ENCODE data around the gene UVSSA.

Gene UVSSA

DNA sequence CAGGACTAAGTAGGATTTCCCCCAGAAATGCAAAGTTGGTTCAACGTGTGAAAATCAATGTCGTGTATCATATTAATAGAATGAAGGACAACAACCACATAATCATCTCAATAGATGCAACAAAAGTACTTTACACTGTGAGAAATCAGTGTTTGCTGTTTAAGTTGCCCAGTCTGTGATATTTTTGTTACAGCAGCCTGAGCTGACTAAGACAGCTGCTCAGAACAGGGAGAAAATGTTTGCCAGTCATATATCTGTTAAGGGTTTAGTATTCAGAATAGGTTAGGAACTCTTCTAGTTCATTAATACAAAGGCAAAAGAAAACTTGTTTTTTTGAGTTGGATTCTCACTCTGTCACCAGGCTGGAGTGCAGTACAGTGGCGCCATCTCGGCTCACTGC is 44.8 kb upstream of the UVSSA start:
- no peak overlapping the region for H3K4me3 ChIP-seq (replicated peaks; ENCODE audit: low read depth, low read length)
- no peak for DNase-seq (ENCODE audit: low read depth)
- TF ChIP-seq CTCF (IDR thresholded peaks at IDR 0.05; ENCODE audit: low read length, missing control alignments) = no peak

DNA sequence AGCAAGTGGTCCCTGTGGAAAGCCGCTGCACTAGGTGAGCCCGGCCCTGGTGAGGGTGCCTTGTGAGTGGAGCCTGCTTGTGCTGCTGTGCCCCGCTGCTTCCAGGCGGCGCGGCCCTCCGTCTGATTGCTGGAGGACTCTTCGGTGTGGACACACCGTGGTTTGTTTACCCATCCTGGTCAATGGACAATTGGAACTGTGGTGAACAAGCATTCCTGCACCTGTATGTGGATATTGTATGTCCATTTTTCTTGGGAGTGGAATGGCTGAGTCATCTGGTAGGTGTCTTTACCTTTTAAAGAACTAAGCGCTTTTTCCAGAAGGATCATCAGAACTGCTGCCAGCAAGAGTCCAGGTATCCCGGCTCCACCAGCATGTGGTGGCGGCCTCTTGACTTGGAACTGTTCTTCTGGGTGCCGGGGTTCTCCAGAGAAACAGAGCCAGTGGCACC is 41.7 kb upstream of the UVSSA start:
- no peak overlapping the region for H3K4me3 ChIP-seq (replicated peaks; ENCODE audit: low read depth, low read length)
- TF ChIP-seq CTCF (IDR thresholded peaks at IDR 0.05; ENCODE audit: low read length, missing control alignments) = no peak
- no peak for DNase-seq (ENCODE audit: low read depth)

DNA sequence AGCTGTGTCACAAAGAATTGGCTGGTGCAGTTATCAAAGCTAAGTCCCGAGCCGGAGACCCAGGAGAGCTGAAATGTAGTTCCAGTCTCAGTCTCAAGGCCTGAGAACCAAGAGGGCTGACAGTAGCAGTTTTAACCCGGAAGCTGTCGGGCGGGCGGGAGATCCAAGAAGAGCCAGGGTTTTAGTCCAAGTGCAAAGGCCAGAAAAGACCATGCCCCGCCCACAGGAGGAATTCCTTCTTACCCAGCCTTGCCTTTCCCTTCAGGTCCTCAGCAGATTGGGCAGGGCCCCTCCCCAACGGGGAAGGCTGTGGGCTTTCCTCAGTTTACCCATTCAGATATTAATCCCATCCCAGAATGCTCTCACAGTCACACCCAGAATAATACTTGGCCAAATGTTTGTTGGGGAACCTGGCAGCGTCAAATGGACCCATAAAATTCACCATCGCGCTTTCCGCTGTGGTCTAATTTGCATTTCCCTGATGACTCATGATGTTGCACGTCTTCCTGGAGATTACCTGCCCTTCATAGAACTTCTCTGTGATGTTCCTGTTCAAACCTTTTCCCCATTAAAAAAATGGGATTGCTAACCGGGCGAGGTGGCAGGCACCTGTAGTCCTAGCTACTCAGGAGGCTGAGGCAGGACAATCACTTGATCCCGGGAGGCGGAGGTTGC is 41.1 kb upstream of the UVSSA start:
- DNase-seq (ENCODE audit: low read depth) = no peak

GRCh38 chr4:1307951-1308735 is 38.9 kb upstream of the UVSSA start:
- TF ChIP-seq CTCF (IDR thresholded peaks at IDR 0.05; ENCODE audit: low read length, missing control alignments) = no peak
- DNase-seq (ENCODE audit: low read depth) = no peak
- no peak overlapping the region for H3K4me3 ChIP-seq (replicated peaks; ENCODE audit: low read depth, low read length)

More for the DNA sequence above, 41.1 kb upstream of the UVSSA start:
- TF ChIP-seq CTCF (IDR thresholded peaks at IDR 0.05; ENCODE audit: low read length, missing control alignments) = no peak
- H3K4me3 ChIP-seq (replicated peaks; ENCODE audit: low read depth, low read length) = no peak overlapping the region

DNA sequence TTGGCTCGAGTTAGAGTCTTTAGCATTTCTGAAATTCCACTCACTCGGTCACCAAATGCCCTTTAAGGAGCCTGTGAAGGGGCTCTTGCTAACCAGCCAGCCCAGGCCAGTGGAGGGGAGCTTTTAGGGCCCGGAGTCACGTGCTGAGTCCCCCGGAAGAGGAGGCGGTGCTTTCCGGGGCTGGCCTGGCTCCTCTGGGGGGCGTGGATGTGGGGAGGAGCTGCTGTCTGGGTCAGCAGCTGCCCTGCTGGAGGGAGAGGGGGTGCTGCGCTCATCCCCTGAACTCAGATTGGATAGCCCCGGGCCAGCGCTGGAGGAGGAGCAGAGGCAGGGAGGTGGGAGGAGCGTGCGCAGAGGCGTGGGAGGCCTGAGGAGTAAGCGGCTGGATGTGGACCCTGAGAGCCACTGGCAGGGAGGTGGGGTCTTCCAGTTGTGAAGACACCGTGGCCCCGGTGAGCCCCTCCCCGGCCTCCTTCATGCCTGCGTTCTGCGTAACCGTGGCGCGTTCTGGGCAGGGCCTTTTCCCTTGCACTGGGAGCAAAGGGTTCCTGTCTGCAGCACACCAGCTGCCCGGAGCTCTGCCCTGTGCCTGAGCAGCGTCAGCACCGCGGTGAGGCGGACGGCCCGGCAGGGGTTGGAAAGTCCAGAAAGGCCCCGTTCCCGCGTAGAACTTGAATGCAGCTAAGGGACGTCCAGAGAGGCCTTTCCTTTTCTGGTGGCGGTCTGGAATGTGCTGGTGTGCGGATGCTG is 37.6 kb upstream of the UVSSA start:
- H3K4me3 ChIP-seq (replicated peaks; ENCODE audit: low read depth, low read length) = peak overlapping the region; percentile 52
- TF ChIP-seq CTCF (IDR thresholded peaks at IDR 0.05; ENCODE audit: low read length, missing control alignments) = no peak
- DNase-seq (ENCODE audit: low read depth) = peak; percentile 94

DNA sequence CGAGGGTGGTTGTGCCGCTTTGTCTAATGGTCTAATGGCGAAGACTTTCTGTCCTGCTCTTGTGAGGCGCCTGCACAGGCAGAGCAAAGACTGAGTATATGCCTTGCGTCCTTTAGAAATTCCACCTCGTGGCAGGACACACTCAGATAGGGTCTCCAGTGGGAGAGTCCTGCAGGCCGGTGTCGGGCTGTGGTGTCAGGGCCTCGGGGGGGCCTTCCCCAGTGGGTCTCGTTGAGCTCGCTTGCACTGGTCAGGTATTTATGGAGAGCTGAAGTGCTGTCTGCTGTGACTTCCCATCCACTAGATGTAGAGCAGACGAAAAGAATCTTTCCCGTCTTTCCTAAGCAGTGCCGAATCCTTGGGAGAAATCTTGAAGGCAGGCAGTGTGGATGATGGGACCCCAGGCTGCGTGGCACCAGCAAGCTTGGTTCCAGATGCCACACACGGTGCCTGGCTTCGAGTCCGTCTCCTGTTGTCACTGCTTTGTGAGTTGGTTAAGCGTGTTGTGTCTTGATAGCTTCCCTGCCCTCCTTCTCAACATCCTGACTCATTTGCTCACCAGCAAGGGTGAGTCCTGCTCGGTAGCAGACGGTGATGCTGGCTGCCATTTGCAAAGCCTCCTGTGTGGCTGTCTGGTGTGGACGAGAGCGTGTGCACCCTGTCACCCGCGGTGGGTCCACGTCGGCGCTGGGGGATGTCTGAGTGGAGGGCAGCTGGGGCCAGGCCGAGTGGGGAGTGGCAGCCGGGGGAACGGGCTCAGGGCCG is 36.8 kb upstream of the UVSSA start:
- DNase-seq (ENCODE audit: low read depth) = no peak
- H3K4me3 ChIP-seq (replicated peaks; ENCODE audit: low read depth, low read length) = peak overlapping the region; percentile 52
- no peak for TF ChIP-seq CTCF (IDR thresholded peaks at IDR 0.05; ENCODE audit: low read length, missing control alignments)
